A673 (cell line): Measurements from ENCODE around the gene FSIP1.

Experiments used
- CTCF ChIP-seq: fragments of 300-800, 200-600 bp; sonication (generic); conservative IDR thresholded peaks from 2 replicates; pipeline ENCODE4 v1.5.1; 2017; ENCODE audit warnings: low read depth, mild to moderate bottlenecking, antibody characterized with exemption, low read length, moderate library complexity, mixed read lengths
- EZH2 ChIP-seq: fragments of 200-600 bp; sonication (generic); IDR thresholded peaks from 2 replicates; pipeline ENCODE4 v1.6.1; 2017; ENCODE audit warnings: borderline replicate concordance, low read depth, mild to moderate bottlenecking, mixed read lengths, antibody characterized with exemption, low read length; ENCODE audit not compliant: poor library complexity, severe bottlenecking

- TF ChIP-seq CTCF (no peak), EZH2 (no peak)
Observed at GRCh38 chr15:39618063-39618823, 164.4 kb downstream of the FSIP1 start.
